GM18520 (cell line): ENCODE results near the gene SPAAR.
"Not testable (repeated sequence)": the region's sequence is repeated elsewhere in the genome, so short reads cannot be mapped to it uniquely, and the experiment has no call there.

Experiments used
- ATAC-seq: cut with Tn5 transposase; IDR thresholded peaks from one replicate; pipeline ENCODE4 v1.9.1; 2021; ENCODE audit not compliant: unreplicated experiment

The SPAAR gene

GRCh38 chr9:35920051-35920620, 10.8 kb downstream of the SPAAR start:
- ATAC-seq = no peak

GRCh38 chr9:35923598-35923926, 14.3 kb downstream of the SPAAR start:
- ATAC-seq = no peak

GRCh38 chr9:35923927-35924763, 14.9 kb downstream of the SPAAR start:
- no peak for ATAC-seq

- ATAC-seq = no peak
Measured at GRCh38 chr9:35928591-35929452, 19.5 kb downstream of the SPAAR start.

GRCh38 chr9:35929453-35929718, 20.1 kb downstream of the SPAAR start:
- no peak for ATAC-seq

- no peak for ATAC-seq
Measured at GRCh38 chr9:35930521-35930920, 21.2 kb downstream of the SPAAR start.

GRCh38 chr9:35930989-35931388, 21.7 kb downstream of the SPAAR start:
- ATAC-seq = no peak

GRCh38 chr9:35932735-35933134, 23.4 kb downstream of the SPAAR start:
- ATAC-seq = no peak

- no peak for ATAC-seq
Measured at GRCh38 chr9:35933550-35934067, 24.3 kb downstream of the SPAAR start.

- not testable (repeated sequence) for ATAC-seq
Measured at GRCh38 chr9:35934069-35934468, 24.8 kb downstream of the SPAAR start.

- no peak for ATAC-seq
Measured at GRCh38 chr9:35935261-35935660, 26.0 kb downstream of the SPAAR start.

GRCh38 chr9:35935755-35936509, 26.6 kb downstream of the SPAAR start:
- no peak for ATAC-seq

GRCh38 chr9:35937227-35937626, 27.9 kb downstream of the SPAAR start:
- ATAC-seq = no peak

- no peak for ATAC-seq
Measured at GRCh38 chr9:35938474-35939356, 29.4 kb downstream of the SPAAR start.

GRCh38 chr9:35939679-35940250, 30.5 kb downstream of the SPAAR start:
- ATAC-seq = no peak

- ATAC-seq = no peak
Measured at GRCh38 chr9:35940458-35941407, 31.4 kb downstream of the SPAAR start.

GRCh38 chr9:35942286-35942685, 33.0 kb downstream of the SPAAR start:
- ATAC-seq = no peak

- ATAC-seq = no peak
Measured at GRCh38 chr9:35944173-35944572, 34.9 kb downstream of the SPAAR start.

GRCh38 chr9:35944841-35945240, 35.6 kb downstream of the SPAAR start:
- ATAC-seq = no peak
